H9 (cell line): Measurements from ENCODE around the gene DNAH5. TPM values are rescaled to one million over a fixed set of nuclear protein-coding genes. Genes with fewer than 3 reads are reported as not detected.

ENCODE experiments used
- DNase-seq: peaks from one replicate; pipeline ENCODE4 v3.0.0-alpha.2; 2017
- H2AFZ ChIP-seq: one replicate; pipeline ENCODE4 v1.6.1; 2013; ENCODE audit warnings: mild to moderate bottlenecking, low read length, control low read depth, moderate library complexity
- H2AK5ac ChIP-seq: 2 replicates; pipeline ENCODE4 v1.6.1; 2013; ENCODE audit warnings: low read length, control low read depth, mixed read lengths; ENCODE audit not compliant: insufficient read length
- H2BK120ac ChIP-seq: one replicate; pipeline ENCODE4 v1.6.1; 2013; ENCODE audit warnings: low read depth, mild to moderate bottlenecking, low read length, control low read depth, inconsistent platforms; ENCODE audit not compliant: poor library complexity, severe bottlenecking
- H2BK12ac ChIP-seq: 2 replicates; pipeline ENCODE4 v1.6.1; 2013; ENCODE audit warnings: low read length, control low read depth, mixed read lengths, low read depth; ENCODE audit not compliant: insufficient read length
- H2BK15ac ChIP-seq: 2 replicates; pipeline ENCODE4 v1.6.1; 2013; ENCODE audit warnings: low read depth, low read length, control low read depth
- H2BK20ac ChIP-seq: one replicate; pipeline ENCODE4 v1.6.1; 2013; ENCODE audit warnings: low read depth, mild to moderate bottlenecking, low read length, control low read depth, inconsistent platforms; ENCODE audit not compliant: poor library complexity, severe bottlenecking
- H2BK5ac ChIP-seq: 2 replicates; pipeline ENCODE4 v1.6.1; 2013; ENCODE audit warnings: low read length, control low read depth, mixed read lengths; ENCODE audit not compliant: insufficient read length
- H3K14ac ChIP-seq: 2 replicates; pipeline ENCODE4 v1.6.1; 2013; ENCODE audit warnings: low read length, control low read depth; ENCODE audit not compliant: insufficient read depth
- H3K18ac ChIP-seq: 2 replicates; pipeline ENCODE4 v1.6.1; 2013; ENCODE audit warnings: low read depth, mild to moderate bottlenecking, mixed read lengths, low read length, control low read depth; ENCODE audit not compliant: insufficient read length
- H3K23ac ChIP-seq: 2 replicates; pipeline ENCODE4 v1.6.1; 2013; ENCODE audit warnings: low read length, control low read depth, mixed read lengths, low read depth; ENCODE audit not compliant: insufficient read length
- H3K23me2 ChIP-seq: 2 replicates; pipeline ENCODE4 v1.6.1; 2013; ENCODE audit warnings: low read depth, mild to moderate bottlenecking, mixed read lengths, low read length, control low read depth; ENCODE audit not compliant: insufficient read length, poor library complexity, severe bottlenecking
- H3K27ac ChIP-seq: 2 replicates; pipeline ENCODE4 v1.5.1; 2013; ENCODE audit warnings: low read length, control low read depth, mixed read lengths, low read depth; ENCODE audit not compliant: insufficient read length
- H3K27me3 ChIP-seq: 2 replicates; pipeline ENCODE4 v1.6.1; 2013; ENCODE audit warnings: low read length, control low read depth, inconsistent platforms; ENCODE audit not compliant: insufficient read depth
- H3K4ac ChIP-seq: 2 replicates; pipeline ENCODE4 v1.6.1; 2013; ENCODE audit warnings: low read depth, mild to moderate bottlenecking, control low read depth, inconsistent platforms, low read length, moderate library complexity
- H3K4me1 ChIP-seq: 2 replicates; pipeline ENCODE4 v1.6.1; 2013; ENCODE audit warnings: low read length, control low read depth, inconsistent platforms; ENCODE audit not compliant: insufficient read depth
- H3K4me2 ChIP-seq: 2 replicates; pipeline ENCODE4 v1.6.1; 2013; ENCODE audit warnings: low read length, control low read depth, mixed read lengths; ENCODE audit not compliant: insufficient read length, insufficient read depth
- H3K56ac ChIP-seq: 2 replicates; pipeline ENCODE4 v1.6.1; 2013; ENCODE audit warnings: low read depth, mild to moderate bottlenecking, mixed read lengths, low read length, control low read depth; ENCODE audit not compliant: insufficient read length
- H3K79me1 ChIP-seq: 2 replicates; pipeline ENCODE4 v1.6.1; 2013; ENCODE audit warnings: low read depth, mild to moderate bottlenecking, moderate library complexity, low read length, control low read depth, inconsistent platforms; ENCODE audit not compliant: insufficient read depth, poor library complexity, severe bottlenecking
- H3K79me2 ChIP-seq: 2 replicates; pipeline ENCODE4 v1.6.1; 2013; ENCODE audit warnings: low read length, control low read depth, inconsistent platforms; ENCODE audit not compliant: insufficient read depth
- H3K9ac ChIP-seq: 2 replicates; pipeline ENCODE4 v1.6.1; 2013; ENCODE audit warnings: low read length, control low read depth, mixed read lengths; ENCODE audit not compliant: insufficient read length; ENCODE audit errors: extremely low read depth
- H3K9me3 ChIP-seq: one replicate; pipeline ENCODE4 v1.6.1; 2013; ENCODE audit warnings: low read depth, low read length, inconsistent platforms; ENCODE audit not compliant: control insufficient read depth
- H3T11ph ChIP-seq: one replicate; pipeline ENCODE4 v1.6.1; 2013; ENCODE audit warnings: mild to moderate bottlenecking, low read length, control low read depth, inconsistent platforms
- H4K20me1 ChIP-seq: one replicate; pipeline ENCODE4 v1.6.1; 2013; ENCODE audit not compliant: control insufficient read depth, insufficient read length, insufficient read depth
- H4K5ac ChIP-seq: 2 replicates; pipeline ENCODE4 v1.6.1; 2013; ENCODE audit warnings: low read depth, mild to moderate bottlenecking, mixed read lengths, low read length, control low read depth; ENCODE audit not compliant: insufficient read length
- H4K8ac ChIP-seq: replicated peaks from 2 replicates; pipeline ENCODE4 v1.6.1; 2013; ENCODE audit warnings: low read length, control low read depth, mixed read lengths, low read depth; ENCODE audit not compliant: insufficient read length
- H4K91ac ChIP-seq: 2 replicates; pipeline ENCODE4 v1.6.1; 2013; ENCODE audit warnings: low read depth, mild to moderate bottlenecking, moderate library complexity, mixed read lengths, low read length, control low read depth; ENCODE audit not compliant: insufficient read length
- H3K27ac Mint-ChIP-seq, 3 experiments: 2 replicates in 2 of 3; 3 replicates in 1 of 3; pipeline ENCODE4 v1.8.0; 2020 to 2021; ENCODE audit warnings: mixed read lengths in 3 of 3, mild to moderate bottlenecking in 1 of 3, moderate library complexity in 1 of 3
- H3K27me3 Mint-ChIP-seq: 2 replicates; pipeline ENCODE4 v1.8.0; 2021; ENCODE audit warnings: low read depth, mild to moderate bottlenecking, moderate library complexity, mixed read lengths
- H3K36me3 Mint-ChIP-seq, 3 experiments: 2 replicates in 2 of 3; 3 replicates in 1 of 3; pipeline ENCODE4 v1.8.0; 2020 to 2021; ENCODE audit warnings: low read depth in 3 of 3, mixed read lengths in 3 of 3; ENCODE audit not compliant: insufficient read depth in 1 of 3
- H3K4me1 Mint-ChIP-seq, 2 experiments: 2 replicates each; pipeline ENCODE4 v1.8.0; 2020; ENCODE audit warnings: mixed read lengths in 2 of 2
- H3K4me3 Mint-ChIP-seq, 2 experiments: 2 replicates in 1 of 2; 3 replicates in 1 of 2; pipeline ENCODE4 v1.8.0; 2020 to 2021; ENCODE audit warnings: mild to moderate bottlenecking in 2 of 2, mixed read lengths in 2 of 2, moderate library complexity in 1 of 2
- H3K9me3 Mint-ChIP-seq, 2 experiments: 2 replicates in 1 of 2; 3 replicates in 1 of 2; pipeline ENCODE4 v1.8.0; 2020; ENCODE audit warnings: mild to moderate bottlenecking in 2 of 2, mixed read lengths in 2 of 2, moderate library complexity in 1 of 2
- WGBS: extraction: QIAGEN DNeasy Blood & Tissue Kit; methylation state at CpG from one replicate; pipeline ENCODE4 v1.1.7; 2013; ENCODE audit warnings: missing lambda C conversion rate, low lambda C conversion rate, mixed read lengths; ENCODE audit not compliant: insufficient read length; ENCODE audit errors: extremely low coverage; 5-methylcytosine and 5-hydroxymethylcytosine counted together
- total RNA-seq: library from RNA; stranded (reverse); gene quantifications from 2 replicates; pipeline ENCODE4 v1.2.1, GENCODE V29; 2021
- TF ChIP-seq, protein P1 (sequence below): fragments of 200-600 bp; sonication (generic); conservative IDR thresholded peaks from 3 replicates; pipeline ENCODE4 v1.8.0; 2021; ENCODE audit warnings: antibody characterized with exemption, mild to moderate bottlenecking

Gene DNAH5
- total RNA-seq, 1 experiment from 2014 or later = 0.50 TPM

DNA sequence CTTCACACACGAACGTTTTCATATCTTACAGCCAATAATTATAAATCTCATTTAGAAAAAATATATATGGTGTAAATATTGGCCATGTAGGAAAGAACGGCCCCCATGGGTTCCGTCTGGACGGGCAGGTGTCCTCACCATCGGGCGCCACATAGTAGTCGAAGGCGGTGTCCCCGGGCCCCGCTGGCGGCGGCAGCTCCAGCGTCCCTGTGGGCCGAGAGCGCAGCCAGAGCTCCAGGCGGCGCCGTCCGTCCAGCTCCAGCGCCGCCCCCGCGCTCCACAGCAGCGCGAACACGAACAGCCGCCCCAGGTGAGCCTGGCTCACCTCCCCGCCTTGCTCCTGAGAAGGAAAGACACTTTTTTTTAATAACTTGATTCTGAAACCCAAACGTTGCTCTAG is 134.6 kb downstream of the DNAH5 start:
- H3K14ac ChIP-seq = no peak overlapping the region
- Mint-ChIP-seq H3K27ac (no peak overlapping the region), H3K9me3 (peaks cover 0 to 2% of the 10 kb centered on the region in 2 experiments; a peak in 2 of 5 replicates), H3K36me3 (no peaks in the 10 kb centered on the region), H3K4me3 (no peak overlapping the region), H3K27me3 (no peaks in the 10 kb centered on the region), H3K4me1 (no peaks in the 10 kb centered on the region)
- no peak overlapping the region for H3K9ac ChIP-seq
- no peaks in the 10 kb centered on the region for H3K27me3 ChIP-seq
- no CpG with 5 or more reads among the region's 30 CpGs for WGBS
- no peak overlapping the region for H3K18ac ChIP-seq
- no peak overlapping the region for H2AFZ ChIP-seq
- H3K79me1 ChIP-seq = no peaks in the 10 kb centered on the region
- H3T11ph ChIP-seq = no peak overlapping the region
- H3K4me1 ChIP-seq = no peaks in the 10 kb centered on the region
- H4K5ac ChIP-seq = no peak overlapping the region
- no peak overlapping the region for H3K23ac ChIP-seq
- no peak overlapping the region for H2BK120ac ChIP-seq
- H3K23me2 ChIP-seq = no peaks in the 10 kb centered on the region
- H4K91ac ChIP-seq = no peak overlapping the region
- H2BK15ac ChIP-seq = no peak overlapping the region
- H3K9me3 ChIP-seq = no peaks in the 10 kb centered on the region
- no peaks in the 10 kb centered on the region for H4K20me1 ChIP-seq
- no peak overlapping the region for H3K4me2 ChIP-seq
- TF ChIP-seq, protein P1, sequence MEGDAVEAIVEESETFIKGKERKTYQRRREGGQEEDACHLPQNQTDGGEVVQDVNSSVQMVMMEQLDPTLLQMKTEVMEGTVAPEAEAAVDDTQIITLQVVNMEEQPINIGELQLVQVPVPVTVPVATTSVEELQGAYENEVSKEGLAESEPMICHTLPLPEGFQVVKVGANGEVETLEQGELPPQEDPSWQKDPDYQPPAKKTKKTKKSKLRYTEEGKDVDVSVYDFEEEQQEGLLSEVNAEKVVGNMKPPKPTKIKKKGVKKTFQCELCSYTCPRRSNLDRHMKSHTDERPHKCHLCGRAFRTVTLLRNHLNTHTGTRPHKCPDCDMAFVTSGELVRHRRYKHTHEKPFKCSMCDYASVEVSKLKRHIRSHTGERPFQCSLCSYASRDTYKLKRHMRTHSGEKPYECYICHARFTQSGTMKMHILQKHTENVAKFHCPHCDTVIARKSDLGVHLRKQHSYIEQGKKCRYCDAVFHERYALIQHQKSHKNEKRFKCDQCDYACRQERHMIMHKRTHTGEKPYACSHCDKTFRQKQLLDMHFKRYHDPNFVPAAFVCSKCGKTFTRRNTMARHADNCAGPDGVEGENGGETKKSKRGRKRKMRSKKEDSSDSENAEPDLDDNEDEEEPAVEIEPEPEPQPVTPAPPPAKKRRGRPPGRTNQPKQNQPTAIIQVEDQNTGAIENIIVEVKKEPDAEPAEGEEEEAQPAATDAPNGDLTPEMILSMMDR = no peak
- no peak overlapping the region for H3K56ac ChIP-seq
- DNase-seq = no peak
- H2BK20ac ChIP-seq = no peak overlapping the region
- H2AK5ac ChIP-seq = no peak overlapping the region
- no peaks in the 10 kb centered on the region for H3K79me2 ChIP-seq
- H3K4ac ChIP-seq = no peak overlapping the region
- H2BK5ac ChIP-seq = no peak overlapping the region
- no peak overlapping the region for H3K27ac ChIP-seq
- no peak overlapping the region for H4K8ac ChIP-seq
- no peak overlapping the region for H2BK12ac ChIP-seq
